Keratinocyte (primary cell): ENCODE results near the gene SNX14. TPM values are rescaled to one million over a fixed set of nuclear protein-coding genes. Genes with fewer than 3 reads are reported as not detected.
A peak's percentile ranks its signal among the peaks of the same experiment; 100 is the strongest.

Source experiments
- DNase-seq: peaks from one replicate; pipeline ENCODE4 v3.0.0-alpha.2; 2011; ENCODE audit warnings: low read depth, missing footprints, low spot score
- FAIRE-seq: peaks from 2 replicates; lab custom pipeline; 2011; peaks lifted over from hg19 to GRCh38; lab: Jason Lieb, UNC
- H2AFZ ChIP-seq: 2 replicates; pipeline ENCODE4 v1.6.0; 2012; ENCODE audit warnings: low read length, control low read depth, inconsistent platforms; ENCODE audit not compliant: control insufficient read depth
- H3K27ac ChIP-seq: 2 replicates; pipeline ENCODE4 v1.5.1; 2011; ENCODE audit warnings: low read length; ENCODE audit not compliant: control insufficient read depth, insufficient read depth
- H3K27me3 ChIP-seq: 3 replicates; pipeline ENCODE4 v1.6.0; 2011; ENCODE audit warnings: low read length; ENCODE audit not compliant: control insufficient read depth, insufficient read depth; ENCODE audit errors: extremely low read depth
- H3K36me3 ChIP-seq, 2 experiments: 2 replicates in 1 of 2; 3 replicates in 1 of 2; pipeline ENCODE4 v1.5.1; 2011; ENCODE audit warnings: low read length in 2 of 2, mild to moderate bottlenecking in 1 of 2; ENCODE audit not compliant: control insufficient read depth in 2 of 2, insufficient read depth in 2 of 2; ENCODE audit errors: extremely low read depth in 1 of 2
- H3K4me1 ChIP-seq: 3 replicates; pipeline ENCODE4 v1.5.1; 2011; ENCODE audit warnings: low read length; ENCODE audit not compliant: control insufficient read depth, insufficient read depth; ENCODE audit errors: extremely low read depth
- H3K4me2 ChIP-seq: 3 replicates; pipeline ENCODE4 v1.6.0; 2011; ENCODE audit warnings: low read depth, low read length; ENCODE audit not compliant: control insufficient read depth, insufficient read depth; ENCODE audit errors: extremely low read depth
- H3K4me3 ChIP-seq, 3 experiments: fragments of 200-600 bp in 1 of 3; sonication (generic) in 1 of 3; 2 replicates in 2 of 3; 3 replicates in 1 of 3; pipeline ENCODE4 v1.5.1; 2011 to 2016; ENCODE audit warnings: low read length in 3 of 3, mild to moderate bottlenecking in 3 of 3, control low read depth in 2 of 3, inconsistent platforms in 1 of 3, low read depth in 1 of 3, mixed read lengths in 1 of 3, mixed run types in 1 of 3, moderate library complexity in 1 of 3; ENCODE audit not compliant: control insufficient read depth in 2 of 3, insufficient read depth in 2 of 3; ENCODE audit errors: extremely low read depth in 1 of 3
- H3K79me2 ChIP-seq: 2 replicates; pipeline ENCODE4 v1.6.0; 2012; ENCODE audit warnings: low read length; ENCODE audit not compliant: control insufficient read depth, insufficient read depth
- H3K9ac ChIP-seq: 3 replicates; pipeline ENCODE4 v1.6.0; 2011; ENCODE audit warnings: low read length; ENCODE audit not compliant: control insufficient read depth, insufficient read depth; ENCODE audit errors: extremely low read depth
- H3K9me1 ChIP-seq: 3 replicates; pipeline ENCODE4 v1.6.0; 2011; ENCODE audit warnings: low read length; ENCODE audit not compliant: control insufficient read depth, insufficient read depth; ENCODE audit errors: extremely low read depth
- H3K9me3 ChIP-seq: 2 replicates; pipeline ENCODE4 v1.5.1; 2012; ENCODE audit warnings: low read depth, low read length; ENCODE audit not compliant: control insufficient read depth
- H4K20me1 ChIP-seq: 3 replicates; pipeline ENCODE4 v1.6.0; 2011; ENCODE audit warnings: low read length; ENCODE audit not compliant: control insufficient read depth, insufficient read depth; ENCODE audit errors: extremely low read depth
- CTCF ChIP-seq, 3 experiments: IDR thresholded peaks in 1 of 3; conservative IDR thresholded peaks in 1 of 3; optimal IDR thresholded peaks in 1 of 3; 2 replicates in 2 of 3; 3 replicates in 1 of 3; pipeline versions ENCODE3 to v1.5.1; 2011; ENCODE audit warnings: low read length in 3 of 3, mild to moderate bottlenecking in 3 of 3, moderate library complexity in 2 of 3, control low read depth in 1 of 3, inconsistent platforms in 1 of 3; ENCODE audit not compliant: insufficient read depth in 2 of 3; ENCODE audit errors: extremely low read depth in 1 of 3
- EZH2 ChIP-seq: IDR thresholded peaks from one replicate; pipeline ENCODE4 v1.6.1; 2012; ENCODE audit warnings: inconsistent platforms, mild to moderate bottlenecking, low read length, moderate library complexity
- dilution Hi-C: fragments of 300-500 bp; cut with MboI; formaldehyde crosslinking; loops from one replicate; pipeline ENCODE4 v1.7.0; 2020; ENCODE audit warnings: low sequenced_read_pairs; ENCODE audit not compliant: extremely low pct_ligation_motif_present
- polyA plus RNA-seq, 5 experiments: library from polyadenylated mRNA; depleted of rRNA in 3 of 5; stranded (reverse) in 3 of 5; stranded (forward) in 1 of 5; unstranded in 1 of 5; fragments of >200 nt; gene quantifications; 1 replicate in 1 of 5; 2 replicates in 3 of 5; 3 replicates in 1 of 5; pipeline versions ENCODE4 v1.2.1 to v1.2.3, GENCODE V29; 2011 to 2012; ENCODE audit warnings: missing spikeins in 2 of 5, low read depth in 1 of 5, low replicate concordance in 1 of 5

Gene SNX14
- polyA plus RNA-seq, 1 donor (not counting 4 experiments of a cell fraction or from before 2014, with no cell fraction given) = 97.5 TPM

- Histone ChIP-seq H3K9ac (no peak overlapping the region), H3K9me1 (no peaks in the 10 kb centered on the region), H3K79me2 (no peaks in the 10 kb centered on the region), H3K4me2 (no peak overlapping the region), H3K9me3 (no peaks in the 10 kb centered on the region), H3K4me1 (peaks cover 5% of the 10 kb centered on the region), H3K27ac (no peak overlapping the region), H3K36me3 (peaks cover 18 to 23% of the 10 kb centered on the region in 2 experiments), H2AFZ (no peak overlapping the region), H3K27me3 (no peaks in the 10 kb centered on the region), H3K4me3 (no peak overlapping the region), H4K20me1 (no peaks in the 10 kb centered on the region)
- dilution Hi-C loops = loop anchor here (25.0 kb wide), 1 partner anchor 114 kb away; no protein-coding TSS in a partner anchor
- TF ChIP-seq CTCF (optimal IDR thresholded peaks at IDR 0.05 in 1 of 3, IDR thresholded peaks at IDR 0.05 in 1 of 3, conservative IDR thresholded peaks at IDR 0.05 in 1 of 3; ENCODE audit: extremely low read depth in 1 of 3, insufficient read depth in 2 of 3, low read length in 3 of 3) (no peak), EZH2 (no peak)
- no peak for DNase-seq
- no peak for FAIRE-seq
These were observed 117.1 kb downstream of the SNX14 start for GRCh38 chr6:85476532-85476931.

GRCh38 chr6:85473748-85474147, 119.9 kb downstream of the SNX14 start:
- peaks cover 13 to 20% of the 10 kb centered on the region in 2 experiments for H3K36me3 ChIP-seq
- H3K9me3 ChIP-seq = no peaks in the 10 kb centered on the region
- H3K9ac ChIP-seq = no peak overlapping the region
- DNase-seq = no peak
- peak; percentile 20 for FAIRE-seq
- dilution Hi-C loops = no loop called here
- H4K20me1 ChIP-seq = no peaks in the 10 kb centered on the region
- no peak overlapping the region for H3K4me2 ChIP-seq
- peaks cover 14% of the 10 kb centered on the region for H3K4me1 ChIP-seq
- no peak overlapping the region for H3K4me3 ChIP-seq
- no peak overlapping the region for H3K27ac ChIP-seq
- H3K27me3 ChIP-seq = no peaks in the 10 kb centered on the region
- no peaks in the 10 kb centered on the region for H3K9me1 ChIP-seq
- no peaks in the 10 kb centered on the region for H3K79me2 ChIP-seq
- H2AFZ ChIP-seq = no peak overlapping the region
- TF ChIP-seq CTCF (optimal IDR thresholded peaks at IDR 0.05 in 1 of 3, IDR thresholded peaks at IDR 0.05 in 1 of 3, conservative IDR thresholded peaks at IDR 0.05 in 1 of 3; ENCODE audit: extremely low read depth in 1 of 3, insufficient read depth in 2 of 3, low read length in 3 of 3) (no peak), EZH2 (no peak)
